ENCODE results near the gene TBX21.

- no peak for TF ChIP-seq POLR2A (IDR thresholded peaks at IDR 0.05)
- TF ChIP-seq CTCF (IDR thresholded peaks at IDR 0.05), result peak in 1 of 6 experiments; percentile 8
Observed at GRCh38 chr17:47733047-47733673, at the start of gene TBX21.
